Spleen (tissue), 11 donors: ENCODE data around the gene ANAPC7. TPM values are rescaled to one million over a fixed set of nuclear protein-coding genes. Genes with fewer than 3 reads are reported as not detected.
"Not testable (repeated sequence)": the region's sequence is repeated elsewhere in the genome, so short reads cannot be mapped to it uniquely, and the experiment has no call there.

Source experiments
- DNase-seq: peaks from one replicate; pipeline ENCODE4 v3.0.0-alpha.2; 2020
- H3K27ac ChIP-seq, 8 donors: fragments of 200-600 bp; sonication (generic) in 7 of 8; 1 replicate in 4 of 8; 2 replicates in 4 of 8; pipeline versions ENCODE4 v1.5.0 to v1.8.0; 2016 to 2021; ENCODE audit warnings: inconsistent platforms in 4 of 8, mild to moderate bottlenecking in 4 of 8, moderate library complexity in 1 of 8
- H3K27me3 ChIP-seq, 7 donors: fragments of 200-600 bp; sonication (generic) in 6 of 7; replicated peaks in 1 of 7; 1 replicate in 4 of 7; 2 replicates in 3 of 7; pipeline versions ENCODE4 v1.5.0 to v1.8.0; 2016 to 2021; ENCODE audit warnings: inconsistent platforms in 3 of 7, mild to moderate bottlenecking in 1 of 7
- H3K36me3 ChIP-seq, 6 donors: fragments of 200-600 bp; sonication (generic) in 5 of 6; 1 replicate in 4 of 6; 2 replicates in 2 of 6; pipeline versions ENCODE4 v1.5.0 to v1.8.0; 2016 to 2021; ENCODE audit warnings: inconsistent platforms in 2 of 6
- H3K4me1 ChIP-seq, 6 donors: fragments of 200-600 bp; sonication (generic) in 5 of 6; 1 replicate in 3 of 6; 2 replicates in 3 of 6; pipeline versions ENCODE4 v1.5.0 to v1.8.0; 2016 to 2021; ENCODE audit warnings: inconsistent platforms in 3 of 6
- H3K4me3 ChIP-seq, 8 donors: fragments of 200-600 bp; sonication (generic) in 7 of 8; 1 replicate in 4 of 8; 2 replicates in 4 of 8; pipeline versions ENCODE4 v1.5.0 to v1.8.0; 2016 to 2021; ENCODE audit warnings: inconsistent platforms in 4 of 8, mild to moderate bottlenecking in 4 of 8, moderate library complexity in 2 of 8
- H3K9me3 ChIP-seq, 8 donors: fragments of 200-600 bp; sonication (generic) in 7 of 8; 1 replicate in 4 of 8; 2 replicates in 4 of 8; pipeline versions ENCODE4 v1.5.0 to v1.8.0; 2016 to 2021; ENCODE audit warnings: inconsistent platforms in 4 of 8
- CTCF ChIP-seq, 11 experiments: fragments of 200-600 bp in 7 of 11; fragments of 450-650 bp in 4 of 11; sonication (generic) in 4 of 11; IDR thresholded peaks in 8 of 11; conservative IDR thresholded peaks in 3 of 11; 1 replicate in 7 of 11; 2 replicates in 4 of 11; pipeline versions ENCODE4 v1.4.0 to v1.8.0; 2016 to 2021; ENCODE audit warnings: antibody characterized with exemption in 11 of 11, inconsistent platforms in 4 of 11, mild to moderate bottlenecking in 1 of 11
- POLR2A ChIP-seq, 3 donors: fragments of 450-650 bp; IDR thresholded peaks; one replicate each; pipeline ENCODE4 v1.5.1; 2017; ENCODE audit warnings: antibody characterized with exemption in 3 of 3, mild to moderate bottlenecking in 1 of 3
- POLR2AphosphoS5 ChIP-seq, 3 donors: sonication (generic); formaldehyde crosslinking; IDR thresholded peaks; one replicate each; pipeline ENCODE4 v1.5.1; 2017; ENCODE audit warnings: antibody characterized with exemption in 3 of 3
- WGBS, 5 donors: extraction: QIAGEN DNeasy Blood & Tissue Kit in 3 of 5; methylation state at CpG; one replicate each; pipeline versions ENCODE4 v1.1.5 to v1.1.7; 2013 to 2018; 5-methylcytosine and 5-hydroxymethylcytosine counted together
- intact Hi-C: fragments of 100-400 bp; cut with DNase I; formaldehyde crosslinking; loops from one replicate; pipeline ENCODE4 v1.15.0; 2023; ENCODE audit warnings: low total_unique reads
- polyA plus RNA-seq, 3 donors: library from polyadenylated mRNA; stranded (reverse); fragments of 200-250 nt; gene quantifications; one replicate each; pipeline ENCODE4 v1.2.1, GENCODE V29; 2013
- total RNA-seq, 7 donors: library from RNA; depleted of rRNA in 3 of 7; stranded (reverse); fragments of >200 nt in 3 of 7; fragmentation: NEBNext Ultra II Directional in 4 of 7; extraction: Animal tissue kit (Norgen Biotek cat#: 25700) in 4 of 7; gene quantifications; one replicate each; pipeline versions ENCODE4 v1.1.0 to v1.2.1, GENCODE V29; 2016 to 2021
- donor health status: healthy with polysubstance abuse.
- donor health status: DM: no; HTN: no; CAD: no; lungs with moderate emphysema.
- donor health status: DM: no; HTN: no; CAD: no.
- donor health status: Bipolar disorder and iron deficiency.
- donor health status: healthy.
- donor health status: DM: no; HTN: no; CAD: no.
- donor health status: DM: yes; HTN: yes; CAD: no.

The ANAPC7 gene
- total and polyA plus RNA-seq, 10 donors = 32.2 to 78.0 (median 50.3) TPM

GRCh38 chr12:110444455-110444854 lies 40.9 kb upstream of the ANAPC7 start:
- peaks cover 12 to 90% (median 63%) of the 10 kb centered on the region in 6 donors for H3K36me3 ChIP-seq
- 84 to 95% (median 89%) methylated on average over 3 of the region's 3 CpGs for WGBS, 5 donors
- DNase-seq = no peak
- no peaks in the 10 kb centered on the region for H3K27me3 ChIP-seq
- H3K4me1 ChIP-seq = peaks cover 30 to 80% (median 51%) of the 10 kb centered on the region in 6 donors
- intact Hi-C loops = no loop called here
- no peak overlapping the region for H3K4me3 ChIP-seq
- H3K27ac ChIP-seq = peak overlapping the region in 3 of 8 donors; percentile 5 to 8 (median 7)
- TF ChIP-seq CTCF (IDR thresholded peaks at IDR 0.05 in 8 of 11, conservative IDR thresholded peaks at IDR 0.05 in 3 of 11) (no peak), POLR2AphosphoS5 (IDR thresholded peaks at IDR 0.05) (no peak), POLR2A (IDR thresholded peaks at IDR 0.05) (no peak)
- H3K9me3 ChIP-seq = no peaks in the 10 kb centered on the region

- DNase-seq = no peak
- H3K27ac ChIP-seq = no peak overlapping the region
- peaks cover 17 to 79% (median 72%) of the 10 kb centered on the region in 6 donors for H3K36me3 ChIP-seq
- no peaks in the 10 kb centered on the region for H3K27me3 ChIP-seq
- no peak overlapping the region for H3K4me3 ChIP-seq
- TF ChIP-seq POLR2A (IDR thresholded peaks at IDR 0.05) (no peak), CTCF (IDR thresholded peaks at IDR 0.05 in 8 of 11, conservative IDR thresholded peaks at IDR 0.05 in 3 of 11) (no peak), POLR2AphosphoS5 (IDR thresholded peaks at IDR 0.05) (no peak)
- 54 to 67% (median 59%) methylated on average over 2 of the region's 2 CpGs for WGBS, 5 donors
- no peaks in the 10 kb centered on the region for H3K9me3 ChIP-seq
- peaks cover 0 to 9% (median 1%) of the 10 kb centered on the region in 6 donors for H3K4me1 ChIP-seq
- intact Hi-C loops = no loop called here
Measured at GRCh38 chr12:110436231-110436630, 32.7 kb upstream of the ANAPC7 start.

- Histone ChIP-seq H3K9me3 (no peaks in the 10 kb centered on the region), H3K27ac (peak overlapping the region in 7 of 8 donors; percentile 27 to 80 (median 75)), H3K4me3 (peak overlapping the region; percentile 33 to 65 (median 47)), H3K4me1 (peaks cover 0 to 13% (median 5%) of the 10 kb centered on the region in 6 donors), H3K36me3 (peaks cover 2 to 38% (median 31%) of the 10 kb centered on the region in 6 donors), H3K27me3 (no peaks in the 10 kb centered on the region)
- WGBS, 5 donors = 82 to 86% (median 85%) methylated on average over 12 of the region's 12 CpGs
- intact Hi-C loops = no loop called here
- no peak for DNase-seq
- TF ChIP-seq POLR2A (IDR thresholded peaks at IDR 0.05) (no peak), CTCF (IDR thresholded peaks at IDR 0.05 in 8 of 11, conservative IDR thresholded peaks at IDR 0.05 in 3 of 11) (no peak), POLR2AphosphoS5 (IDR thresholded peaks at IDR 0.05) (no peak)
Measured at GRCh38 chr12:110431957-110432587, 28.6 kb upstream of the ANAPC7 start.

- H3K9me3 ChIP-seq, DNase-seq, H3K27me3 ChIP-seq, intact Hi-C loops, H3K4me3 ChIP-seq, H3K27ac ChIP-seq: not testable (repeated sequence)
- WGBS, 5 donors = 83 to 94% (median 86%) methylated on average over 13 to 15 of the region's 15 CpGs
- Histone ChIP-seq H3K36me3 (peaks cover 2 to 14% (median 9%) of the 10 kb centered on the region in 6 donors), H3K4me1 (peaks cover 0 to 13% (median 5%) of the 10 kb centered on the region in 6 donors)
Measured at GRCh38 chr12:110429676-110430075, 26.2 kb upstream of the ANAPC7 start.
